Endodermal cell (in vitro differentiated cells): Measurements from ENCODE around the gene PDE10A. TPM values are rescaled to one million over a fixed set of nuclear protein-coding genes. Genes with fewer than 3 reads are reported as not detected.
A peak's percentile ranks its signal among the peaks of the same experiment; 100 is the strongest.

Experiments
- DNase-seq: peaks from one replicate; pipeline ENCODE4 v3.0.0-alpha.2; 2017
- H3K27ac ChIP-seq: 2 replicates; pipeline ENCODE4 v1.5.1; 2013; ENCODE audit warnings: mild to moderate bottlenecking, low read depth, low read length, moderate library complexity
- H3K27me3 ChIP-seq: 2 replicates; pipeline ENCODE4 v1.6.1; 2013; ENCODE audit warnings: mild to moderate bottlenecking, low read length, moderate library complexity; ENCODE audit not compliant: insufficient read depth, control insufficient read depth, poor library complexity, severe bottlenecking
- H3K36me3 ChIP-seq: 2 replicates; pipeline ENCODE4 v1.7.0; 2013; ENCODE audit warnings: mild to moderate bottlenecking, low read length, moderate library complexity; ENCODE audit not compliant: control insufficient read depth, insufficient read depth
- H3K4me1 ChIP-seq: one replicate; pipeline ENCODE4 v1.7.0; 2013; ENCODE audit warnings: low read length; ENCODE audit not compliant: control insufficient read depth, insufficient read depth
- H3K4me3 ChIP-seq: 2 replicates; pipeline ENCODE4 v1.5.1; 2013; ENCODE audit warnings: mild to moderate bottlenecking, low read length, moderate library complexity
- H3K9ac ChIP-seq: 2 replicates; pipeline ENCODE4 v1.6.1; 2013; ENCODE audit warnings: mild to moderate bottlenecking, low read length, moderate library complexity; ENCODE audit not compliant: poor library complexity, severe bottlenecking; ENCODE audit errors: extremely low read depth
- H3K9me3 ChIP-seq: 2 replicates; pipeline ENCODE4 v1.6.1; 2013; ENCODE audit warnings: mild to moderate bottlenecking, low read length, moderate library complexity; ENCODE audit not compliant: control insufficient read depth
- H3K27ac Mint-ChIP-seq: 2 replicates; pipeline ENCODE4 v1.8.0; 2020; ENCODE audit warnings: mixed read lengths
- H3K27me3 Mint-ChIP-seq: 2 replicates; pipeline ENCODE4 v1.8.0; 2021; ENCODE audit warnings: mild to moderate bottlenecking, mixed read lengths; ENCODE audit not compliant: insufficient read depth
- H3K36me3 Mint-ChIP-seq: 2 replicates; pipeline ENCODE4 v1.8.0; 2020; ENCODE audit warnings: low read depth, mixed read lengths
- H3K4me1 Mint-ChIP-seq: 2 replicates; pipeline ENCODE4 v1.8.0; 2020; ENCODE audit warnings: mixed read lengths
- H3K4me3 Mint-ChIP-seq: 2 replicates; pipeline ENCODE4 v1.8.0; 2020; ENCODE audit warnings: mild to moderate bottlenecking, moderate library complexity, mixed read lengths
- H3K9me3 Mint-ChIP-seq: 2 replicates; pipeline ENCODE4 v1.8.0; 2020; ENCODE audit warnings: mild to moderate bottlenecking, mixed read lengths
- CTCF ChIP-seq: fragments of 200-600 bp; sonication (generic); conservative IDR thresholded peaks from 2 replicates; pipeline ENCODE4 v1.5.0; 2021; ENCODE audit warnings: antibody characterized with exemption, mild to moderate bottlenecking
- WGBS, 2 experiments: methylation state at CpG; one replicate each; pipeline versions ENCODE4 v1.1.5 to v1.1.7; 2013; ENCODE audit warnings: missing lambda C conversion rate in 2 of 2, mixed read lengths in 1 of 2; ENCODE audit not compliant: insufficient coverage in 1 of 2, insufficient read length in 1 of 2; 5-methylcytosine and 5-hydroxymethylcytosine counted together
- total RNA-seq, 2 donors: library from RNA; stranded (reverse); fragmentation: NEBNext Ultra II Directional in 1 of 2; extraction: Animal tissue kit (Norgen Biotek cat#: 25700) in 1 of 2; gene quantifications; 2 replicates in 1 of 2; 3 replicates in 1 of 2; pipeline ENCODE4 v1.2.1, GENCODE V29; 2021

PDE10A gene
- total RNA-seq, 2 donors from 2014 or later = 22.8 to 27.8 TPM

GRCh38 chr6:165575158-165575549 is 87.9 kb downstream of the PDE10A start:
- Mint-ChIP-seq H3K4me1 (peaks cover 22% of the 10 kb centered on the region), H3K36me3 (peaks cover 3% of the 10 kb centered on the region), H3K27me3 (no peaks in the 10 kb centered on the region), H3K4me3 (no peak overlapping the region), H3K9me3 (peaks cover 2% of the 10 kb centered on the region), H3K27ac (no peak overlapping the region)
- WGBS, 2 experiments = 57 to 74% methylated on average over 3 of the region's 3 CpGs
- no peak for DNase-seq
- TF ChIP-seq CTCF = no peak
- Histone ChIP-seq H3K9ac (no peak overlapping the region), H3K27ac (no peak overlapping the region), H3K9me3 (peaks cover 16% of the 10 kb centered on the region), H3K36me3 (peaks cover 8% of the 10 kb centered on the region), H3K4me1 (peaks cover 18% of the 10 kb centered on the region), H3K27me3 (no peaks in the 10 kb centered on the region), H3K4me3 (no peak overlapping the region)

- peaks cover 23% of the 10 kb centered on the region for H3K9me3 ChIP-seq
- Mint-ChIP-seq H3K4me1 (peaks cover 22% of the 10 kb centered on the region), H3K36me3 (peaks cover 3% of the 10 kb centered on the region), H3K27me3 (no peaks in the 10 kb centered on the region), H3K27ac (peak overlapping the region; percentile 85), H3K4me3 (no peak overlapping the region), H3K9me3 (peaks cover 2% of the 10 kb centered on the region)
- peaks cover 18% of the 10 kb centered on the region for H3K4me1 ChIP-seq
- peaks cover 14% of the 10 kb centered on the region for H3K36me3 ChIP-seq
- 82 to 91% methylated on average over 3 to 6 of the region's 6 CpGs for WGBS, 2 experiments
- no peak for TF ChIP-seq CTCF
- H3K9ac ChIP-seq = peak overlapping the region; percentile 55
- H3K27ac ChIP-seq = no peak overlapping the region
- no peak for DNase-seq
- no peaks in the 10 kb centered on the region for H3K27me3 ChIP-seq
- H3K4me3 ChIP-seq = peak overlapping the region; percentile 59
These were observed 88.6 kb downstream of the PDE10A start for GRCh38 chr6:165574220-165575157.

GRCh38 chr6:165573671-165574070 is 89.4 kb downstream of the PDE10A start:
- H3K9ac ChIP-seq = peak overlapping the region; percentile 55
- TF ChIP-seq CTCF = no peak
- WGBS, 2 experiments = 23% methylated on average over 4 of the region's 5 CpGs; no CpG with 5 or more reads in 1 of the 2 experiments

More at GRCh38 chr6:165573671-165574070, 89.4 kb downstream of the PDE10A start:
- no peaks in the 10 kb centered on the region for H3K27me3 ChIP-seq
- peak; percentile 82 for DNase-seq
- peaks cover 21% of the 10 kb centered on the region for H3K36me3 ChIP-seq
- no peak overlapping the region for H3K27ac ChIP-seq
- peaks cover 2% of the 10 kb centered on the region for H3K9me3 Mint-ChIP-seq
- H3K36me3 Mint-ChIP-seq = peaks cover 3% of the 10 kb centered on the region
- H3K4me3 Mint-ChIP-seq = no peak overlapping the region
- peaks cover 29% of the 10 kb centered on the region for H3K9me3 ChIP-seq
- H3K27me3 Mint-ChIP-seq = no peaks in the 10 kb centered on the region
- H3K4me1 ChIP-seq = peaks cover 18% of the 10 kb centered on the region
- peak overlapping the region; percentile 25 for H3K4me3 ChIP-seq
- H3K4me1 Mint-ChIP-seq = peaks cover 22% of the 10 kb centered on the region
- peak overlapping the region; percentile 85 for H3K27ac Mint-ChIP-seq
